NCI-H1105 (cell line): ENCODE measurements around the gene DNAJC6.
"Not testable (repeated sequence)": the region's sequence is repeated elsewhere in the genome, so short reads cannot be mapped to it uniquely, and the experiment has no call there.

ENCODE experiments used
- DNase-seq: peaks from one replicate; lab custom pipeline; 2025; lab: John Stamatoyannopoulos, UW

Gene DNAJC6

DNA sequence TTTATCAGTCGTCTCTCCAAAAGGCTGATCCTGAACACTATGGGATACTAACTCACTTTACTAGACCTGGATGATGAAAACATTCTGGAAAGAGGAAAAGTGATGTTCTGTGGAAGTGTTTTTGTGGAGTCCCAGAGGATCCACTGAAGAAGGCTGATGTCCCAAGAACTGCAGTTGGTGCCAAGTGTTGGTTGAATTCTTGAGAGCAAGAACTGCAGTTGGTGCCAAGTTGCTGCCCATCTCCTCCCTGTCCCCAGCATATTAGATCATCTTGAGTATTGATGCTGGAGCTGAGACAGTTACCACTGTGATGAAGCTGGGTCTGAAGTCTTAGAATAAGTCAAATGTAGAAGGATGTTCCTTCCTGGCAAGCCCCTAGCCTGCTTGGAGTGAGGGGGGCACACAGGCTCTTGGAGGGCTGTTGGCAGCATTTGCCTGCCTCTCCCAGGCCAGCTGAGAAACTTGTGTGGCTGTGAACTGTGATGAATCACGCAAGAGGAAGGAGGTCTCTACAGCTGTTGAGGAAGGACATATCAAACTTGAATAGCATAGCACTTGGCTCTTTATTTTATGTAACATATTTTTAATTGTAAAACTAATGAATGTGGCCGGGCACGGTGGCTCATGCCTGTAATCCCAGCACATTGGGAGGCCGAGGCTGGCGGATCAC, 48.1 kb downstream of the DNAJC6 start:
- DNase-seq: no peak

DNA sequence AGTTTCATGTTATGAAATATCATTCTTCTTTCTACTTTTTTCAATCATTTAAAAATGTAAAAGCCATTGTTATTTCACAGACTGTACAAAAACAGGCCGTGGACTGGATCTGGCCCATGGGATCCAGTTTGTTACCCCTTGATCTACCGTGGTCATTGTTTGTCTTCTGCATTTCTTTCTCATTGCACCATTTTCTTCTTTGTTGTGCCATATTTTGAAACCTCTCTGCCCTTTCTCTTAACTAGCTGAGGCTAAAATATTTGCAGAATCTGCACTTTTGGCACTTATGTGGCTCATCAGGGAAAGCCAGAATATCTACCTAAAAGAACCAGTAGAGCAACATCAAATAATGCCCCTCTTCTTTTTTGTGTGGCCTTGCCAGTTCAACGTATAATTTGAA, 50.5 kb downstream of the DNAJC6 start:
- DNase-seq: no peak

DNA sequence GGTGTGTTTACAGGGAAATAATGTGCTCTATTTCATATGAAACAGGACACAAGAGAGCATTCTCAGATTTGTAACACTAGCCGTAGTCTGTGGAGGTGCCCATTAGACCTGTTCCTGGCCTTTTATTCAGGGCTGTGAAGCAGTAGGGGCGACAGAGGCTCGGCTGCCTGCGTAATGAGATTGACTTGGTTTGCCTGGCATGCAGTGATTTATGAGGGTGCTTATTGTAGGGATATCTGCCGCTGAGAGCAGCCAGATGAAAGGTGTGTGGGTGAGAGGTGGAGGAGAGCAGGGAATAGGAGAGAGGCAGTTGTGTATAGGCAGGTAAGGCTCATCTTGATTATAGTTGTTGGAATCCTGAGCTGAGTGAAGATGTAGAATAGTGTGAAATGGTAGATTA, 51.3 kb downstream of the DNAJC6 start:
- no peak for DNase-seq

DNA sequence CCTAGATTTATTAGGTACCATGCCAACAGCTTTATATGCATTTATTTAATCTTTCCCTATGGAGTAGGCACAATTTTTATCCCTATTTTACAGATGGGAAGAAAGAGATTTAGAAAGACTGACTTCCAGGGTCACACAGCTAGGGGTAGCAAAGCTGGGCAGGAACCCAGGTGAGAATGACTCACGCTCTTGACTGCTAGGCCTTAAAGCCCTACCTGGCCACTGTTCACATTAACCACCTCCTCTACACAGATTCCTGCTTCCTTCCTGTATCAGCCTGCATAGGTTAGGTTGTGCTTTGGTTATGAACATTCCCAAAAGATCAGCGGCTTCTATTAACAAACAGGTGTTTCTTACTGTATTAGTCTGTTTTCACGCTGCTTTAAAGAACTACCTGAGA, 53.2 kb downstream of the DNAJC6 start:
- no peak for DNase-seq

DNA sequence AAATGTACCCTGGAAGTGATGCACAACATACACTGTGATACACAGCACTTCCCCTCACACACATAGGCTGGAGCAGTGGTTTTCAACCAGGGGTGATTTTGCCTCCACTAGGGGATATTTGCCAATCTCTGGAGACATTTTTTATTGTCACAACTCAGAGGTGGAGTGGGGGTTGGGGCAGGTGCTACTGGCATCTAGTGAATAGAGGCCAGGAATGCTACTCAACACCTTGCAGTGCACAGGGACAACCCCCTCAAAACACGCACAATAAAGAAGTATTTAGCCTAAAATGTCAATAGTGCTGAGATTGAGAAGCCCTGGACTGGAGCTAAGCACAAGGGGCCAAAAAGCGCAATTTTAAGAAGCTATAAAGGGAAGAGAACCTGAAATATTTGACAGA, 54.1 kb downstream of the DNAJC6 start:
- no peak for DNase-seq

DNA sequence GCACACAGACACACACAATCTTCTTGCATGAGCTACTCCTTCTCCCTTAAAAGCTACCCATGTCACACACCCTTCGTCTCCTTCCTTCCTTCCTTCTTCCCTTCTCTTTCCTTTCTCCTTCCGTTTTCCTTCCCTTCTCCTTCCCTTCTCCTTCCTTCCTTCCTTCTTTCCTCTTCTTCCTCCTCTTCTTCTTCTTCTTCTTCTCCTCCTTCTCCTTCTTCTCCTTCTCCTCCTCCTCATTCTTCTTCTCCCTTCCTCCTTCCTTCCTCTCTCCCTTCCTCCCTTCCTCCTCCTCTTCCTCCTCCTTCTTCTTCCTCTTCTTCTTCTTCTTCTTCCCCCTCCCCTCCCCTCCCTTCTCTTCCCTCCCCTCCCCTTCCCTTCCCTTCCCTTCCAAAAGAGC, 59.1 kb downstream of the DNAJC6 start:
- no peak for DNase-seq

DNA sequence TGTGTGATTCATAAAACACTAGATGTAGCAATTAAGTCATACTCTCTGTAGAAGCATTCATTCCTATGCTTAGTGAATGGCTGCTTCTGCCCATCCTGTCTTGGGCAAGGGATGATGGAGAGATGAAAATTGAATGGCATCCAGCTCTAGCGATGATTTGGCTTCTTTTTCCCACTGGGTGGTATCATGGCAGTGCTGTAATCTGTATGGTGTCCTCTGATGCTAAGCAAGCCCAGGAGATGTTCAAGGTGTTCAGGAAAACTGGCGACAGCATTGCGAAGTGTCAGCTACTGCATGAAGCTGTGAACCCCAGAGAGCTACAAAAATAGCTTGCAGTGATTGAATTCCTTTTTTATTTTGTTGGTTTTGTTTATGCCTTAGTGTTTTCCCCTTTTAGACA, 62.2 kb downstream of the DNAJC6 start:
- DNase-seq: peak; percentile 34

DNA sequence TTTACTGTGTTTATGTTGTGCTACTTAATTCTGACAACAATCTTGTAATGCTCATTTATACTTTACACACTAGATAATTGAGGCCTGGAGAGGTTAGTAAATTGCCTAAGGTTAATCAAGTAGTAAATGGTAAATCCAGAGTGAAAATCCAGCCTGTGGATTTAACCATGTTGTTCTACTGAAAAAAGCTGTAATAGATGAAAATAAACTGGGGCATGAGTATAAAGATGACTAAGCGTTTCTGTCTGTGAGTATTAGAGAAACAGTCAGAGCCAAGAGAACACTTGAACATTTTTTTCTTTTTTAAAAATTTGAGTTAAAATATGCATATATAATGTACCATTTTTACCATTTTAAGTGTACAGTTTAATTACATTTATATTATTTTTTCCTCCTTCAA, 63.2 kb downstream of the DNAJC6 start:
- no peak for DNase-seq

DNA sequence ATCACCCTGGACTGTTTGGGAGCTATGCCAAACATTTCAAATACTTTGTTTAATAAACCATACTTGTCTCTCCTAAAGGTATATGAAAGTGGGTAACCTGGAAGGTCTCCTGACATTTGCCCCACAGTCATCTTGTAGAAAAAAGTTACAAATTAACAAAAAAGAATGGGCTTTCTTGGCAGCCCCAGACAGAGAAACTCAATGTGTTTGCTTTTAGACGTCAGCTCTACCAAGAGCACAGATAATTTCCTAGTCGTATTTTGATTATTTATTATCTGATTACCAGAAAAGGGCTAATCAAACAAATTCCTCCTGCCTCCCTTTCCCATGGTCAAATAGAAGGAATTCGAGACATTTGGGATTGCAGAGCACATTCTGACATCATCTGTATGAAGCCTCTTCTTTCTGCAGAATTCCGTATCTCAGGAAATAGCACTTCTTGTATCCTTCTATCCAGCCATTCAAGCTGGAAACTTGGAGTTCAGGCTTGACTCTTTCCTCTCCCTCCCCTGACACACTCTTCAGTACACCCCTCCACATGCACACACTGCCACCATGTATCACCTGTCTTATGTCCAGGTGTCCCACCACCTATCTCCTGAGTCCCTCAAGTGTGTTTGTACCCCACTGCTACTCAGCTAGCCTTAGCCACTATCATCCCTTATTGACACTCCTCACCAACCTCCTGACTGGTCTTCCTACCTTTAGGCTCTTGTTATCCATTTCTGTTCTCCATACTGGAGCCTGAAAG, 68.3 kb downstream of the DNAJC6 start:
- DNase-seq: no peak

DNA sequence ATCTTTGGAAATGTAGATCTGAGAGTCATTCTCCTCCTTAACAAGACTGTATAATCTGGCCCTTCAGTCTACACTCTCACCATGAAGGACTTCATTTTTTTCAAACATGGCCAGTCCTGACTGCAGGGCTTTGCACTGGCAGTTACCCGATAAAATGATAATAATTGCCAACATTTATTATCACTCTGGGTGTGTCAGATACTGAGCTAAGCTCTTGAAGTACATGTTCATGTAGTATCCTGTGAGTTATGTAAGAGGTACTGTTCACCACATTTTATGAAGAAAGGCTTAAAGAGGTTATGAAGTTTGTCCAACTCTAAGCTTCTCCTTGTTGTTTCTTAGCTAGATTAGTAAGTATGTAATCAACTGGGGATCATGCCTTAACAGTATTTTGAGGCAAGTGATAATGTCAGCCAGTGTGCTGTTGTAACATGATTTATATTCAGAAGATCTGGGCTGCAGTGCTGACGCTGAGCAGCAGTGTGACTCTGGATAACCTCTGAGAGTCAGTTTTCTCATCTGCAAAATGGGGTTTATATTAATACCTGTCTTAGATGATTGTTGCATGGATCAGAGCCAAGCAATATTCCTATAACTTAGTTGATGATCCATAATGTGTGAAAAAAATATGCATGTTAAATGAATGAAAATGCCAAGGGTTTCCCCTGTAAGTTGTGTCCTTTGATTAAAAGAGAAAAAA, 69.1 kb downstream of the DNAJC6 start:
- DNase-seq: no peak

DNA sequence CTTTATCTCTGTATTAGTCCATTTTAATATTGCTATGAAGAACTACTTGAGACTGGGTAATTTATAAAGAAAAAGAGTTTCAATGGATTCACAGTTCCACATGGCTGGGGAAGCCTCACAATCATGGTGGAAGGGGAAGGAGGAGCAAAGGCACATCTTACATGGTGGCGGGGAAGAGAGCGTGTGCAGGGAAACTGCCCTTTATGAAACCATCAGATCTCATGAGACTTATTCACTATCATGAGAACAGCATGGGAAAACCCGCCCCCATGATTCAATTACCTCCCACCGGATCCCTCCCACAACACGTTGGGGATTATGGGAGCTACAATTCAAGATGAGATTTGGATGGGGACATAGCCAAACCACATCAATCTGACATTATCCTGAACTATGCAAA, 75.1 kb downstream of the DNAJC6 start:
- not testable (repeated sequence) for DNase-seq

DNA sequence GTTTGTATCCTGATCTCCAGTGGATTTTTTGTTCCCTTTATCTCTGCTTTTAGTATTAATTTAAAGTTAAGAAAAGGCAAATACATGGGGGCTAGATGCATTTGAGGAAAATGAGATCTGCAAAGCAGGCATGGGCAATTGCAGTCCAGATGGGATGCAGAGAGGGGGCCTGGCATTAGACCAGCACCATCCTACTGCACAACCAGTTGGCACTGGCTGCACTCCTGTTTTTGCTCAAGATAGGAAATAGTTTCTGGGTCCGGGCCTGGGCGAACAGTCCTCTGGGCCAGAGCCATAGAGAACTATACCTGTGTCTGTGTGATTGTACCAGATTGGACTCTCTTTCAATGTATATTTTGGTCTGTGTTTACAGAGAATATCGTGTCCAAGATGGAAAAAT, 77.1 kb downstream of the DNAJC6 start:
- DNase-seq: no peak

DNA sequence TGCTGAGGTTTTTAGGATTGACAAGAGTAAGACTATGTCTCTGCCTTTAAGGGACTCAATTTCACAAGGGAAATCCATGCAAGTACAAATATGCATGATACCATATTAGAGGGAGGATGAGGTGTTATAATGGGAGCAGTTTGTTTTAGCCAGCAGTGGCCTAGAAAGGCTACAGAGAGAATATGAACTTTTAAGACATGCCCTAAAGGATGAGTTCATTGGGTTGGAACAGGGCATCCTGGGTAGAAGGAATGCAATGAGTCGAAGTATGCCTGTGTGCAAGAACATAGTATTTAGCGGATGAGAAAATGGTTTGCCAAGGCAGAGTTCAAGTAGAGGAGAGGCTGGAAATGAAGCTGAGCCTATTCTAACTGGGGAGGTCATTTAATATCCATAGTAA, 78.5 kb downstream of the DNAJC6 start:
- no peak for DNase-seq

DNA sequence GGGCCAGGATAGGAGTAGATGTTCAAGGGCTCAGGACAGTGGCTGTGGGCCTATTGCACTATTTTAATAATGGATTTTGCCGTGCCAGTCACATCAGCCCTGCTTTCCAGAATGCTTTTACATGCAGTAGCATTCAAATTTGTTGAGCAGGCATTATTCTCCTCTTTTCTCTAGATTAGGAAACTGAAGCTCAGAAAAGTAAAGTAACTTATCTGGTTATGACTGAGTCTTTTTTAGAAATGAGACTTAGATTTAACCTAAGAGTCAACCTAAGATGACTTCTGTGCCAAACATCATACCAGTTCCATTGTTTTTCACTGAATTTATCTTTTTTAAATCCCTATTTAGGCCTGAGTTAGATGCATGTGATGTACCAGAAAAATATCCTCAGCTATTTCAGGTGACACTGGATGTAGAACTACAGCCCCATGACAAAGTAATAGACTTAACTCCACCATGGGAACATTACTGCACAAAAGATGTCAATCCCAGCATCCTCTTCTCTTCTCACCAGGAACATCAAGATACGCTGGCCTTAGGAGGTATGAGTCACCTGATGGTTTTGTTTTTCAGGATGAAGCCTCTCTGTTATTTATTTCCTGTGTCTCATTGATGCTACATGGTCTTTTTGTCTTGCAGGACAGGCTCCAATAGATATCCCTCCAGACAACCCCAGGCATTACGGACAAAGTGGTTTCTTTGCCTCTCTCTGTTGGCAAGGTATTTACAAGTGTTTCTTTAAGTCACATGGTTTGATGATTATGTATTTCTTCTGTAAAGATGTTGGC, 79.8 kb downstream of the DNAJC6 start:
- DNase-seq: no peak

DNA sequence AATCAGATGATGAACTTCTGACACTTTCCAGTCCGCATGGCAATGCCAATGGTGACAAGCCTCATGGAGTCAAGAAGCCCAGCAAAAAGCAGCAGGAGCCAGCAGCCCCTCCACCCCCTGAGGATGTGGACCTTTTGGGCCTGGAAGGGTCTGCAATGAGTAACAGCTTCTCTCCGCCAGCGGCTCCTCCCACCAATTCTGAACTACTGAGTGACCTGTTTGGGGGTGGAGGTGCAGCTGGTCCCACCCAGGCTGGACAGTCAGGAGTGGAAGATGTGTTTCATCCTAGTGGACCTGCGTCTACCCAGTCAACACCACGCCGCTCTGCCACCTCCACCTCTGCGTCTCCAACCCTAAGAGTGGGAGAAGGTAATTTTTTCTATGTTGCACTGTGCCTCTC, 83.2 kb downstream of the DNAJC6 start:
- DNase-seq: no peak

DNA sequence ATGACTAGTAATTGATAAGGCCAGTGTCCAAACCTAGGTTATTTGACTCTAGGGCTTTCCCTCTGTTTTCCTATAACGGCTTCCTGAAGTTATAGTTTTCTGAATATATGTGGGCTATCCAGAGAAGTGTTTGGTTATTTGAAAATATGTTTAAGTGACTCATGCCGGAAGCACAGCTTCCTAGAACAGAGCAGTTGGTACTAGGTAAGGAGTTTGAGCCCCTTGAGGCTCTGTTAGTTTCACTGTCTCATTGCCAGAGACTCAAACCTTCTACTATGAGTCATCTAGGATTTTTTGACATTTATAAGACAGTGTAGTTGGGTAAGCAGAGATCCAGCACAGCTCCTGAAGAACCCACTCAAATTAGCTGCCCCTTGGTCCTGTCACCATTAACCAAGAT, 84.0 kb downstream of the DNAJC6 start:
- DNase-seq: no peak

DNA sequence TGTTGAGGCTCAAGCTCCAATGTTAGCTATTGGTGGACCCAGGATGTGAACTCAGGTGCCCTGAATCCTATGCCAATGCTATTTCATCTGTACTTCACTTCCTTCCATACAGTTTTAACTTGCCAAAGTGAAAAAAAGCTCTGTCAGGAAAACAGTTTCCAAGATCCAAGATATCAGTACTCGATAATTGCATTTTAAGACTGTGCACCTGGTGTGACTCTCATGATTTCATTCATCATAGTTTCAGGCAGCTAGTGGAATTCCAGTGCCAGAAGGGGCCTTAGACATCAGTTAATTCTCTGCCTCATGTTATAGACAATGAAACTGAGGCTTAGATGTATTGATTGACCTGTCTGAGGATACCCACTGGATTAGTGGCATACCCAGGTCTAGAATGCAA, 84.6 kb downstream of the DNAJC6 start:
- DNase-seq: no peak

DNA sequence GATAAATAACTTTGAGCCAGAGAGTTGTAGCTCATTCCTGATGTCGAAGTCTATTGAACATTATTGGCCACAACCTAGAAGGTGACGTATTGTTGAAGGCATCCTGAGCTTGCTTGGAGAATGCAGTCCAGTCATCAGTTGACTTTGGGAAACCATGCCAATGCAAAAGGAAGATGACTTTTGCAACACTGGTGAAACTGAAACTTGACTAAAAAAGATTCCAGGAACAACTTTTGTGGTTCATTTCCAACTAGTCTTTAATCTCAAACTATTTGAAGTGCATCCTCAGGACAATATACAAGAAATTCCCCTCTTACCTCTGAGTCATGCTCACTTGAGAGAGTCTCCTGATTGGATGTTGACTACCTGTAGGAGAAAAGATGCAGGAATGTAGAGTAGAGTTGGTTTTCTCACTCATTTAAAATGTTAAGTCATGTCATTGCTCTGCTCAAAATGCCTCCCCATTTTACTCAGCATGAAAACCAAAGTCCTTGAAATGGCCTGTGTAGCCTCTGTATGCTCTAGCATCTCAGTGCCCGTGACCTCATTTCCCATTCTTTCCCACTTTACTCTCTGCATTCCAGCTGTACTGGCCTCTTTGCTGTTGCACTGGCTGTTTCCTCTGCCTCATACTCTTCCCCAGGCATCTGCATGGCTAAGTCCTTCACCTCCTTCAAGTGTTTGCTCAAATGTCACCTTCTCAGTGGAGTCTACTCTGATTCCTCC, 86.7 kb downstream of the DNAJC6 start:
- no peak for DNase-seq

DNA sequence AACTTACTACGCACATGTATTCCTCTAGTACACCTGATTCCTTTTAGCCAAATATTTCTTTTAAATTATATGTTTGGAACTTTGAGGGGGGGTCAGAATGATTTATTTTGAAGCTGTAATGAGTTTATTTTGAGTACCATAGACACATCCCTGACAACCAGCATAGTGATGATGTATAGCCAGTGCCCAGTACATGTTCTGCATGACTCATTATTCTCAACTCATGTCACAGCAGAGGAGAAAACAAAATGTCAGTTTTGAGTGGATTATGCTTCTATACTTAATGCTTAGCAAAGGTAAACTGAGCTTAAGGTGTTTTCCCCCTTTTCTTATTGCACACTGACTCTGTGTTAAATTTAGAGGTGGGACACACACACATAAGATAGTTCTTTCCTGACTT, 88.7 kb downstream of the DNAJC6 start:
- no peak for DNase-seq

DNA sequence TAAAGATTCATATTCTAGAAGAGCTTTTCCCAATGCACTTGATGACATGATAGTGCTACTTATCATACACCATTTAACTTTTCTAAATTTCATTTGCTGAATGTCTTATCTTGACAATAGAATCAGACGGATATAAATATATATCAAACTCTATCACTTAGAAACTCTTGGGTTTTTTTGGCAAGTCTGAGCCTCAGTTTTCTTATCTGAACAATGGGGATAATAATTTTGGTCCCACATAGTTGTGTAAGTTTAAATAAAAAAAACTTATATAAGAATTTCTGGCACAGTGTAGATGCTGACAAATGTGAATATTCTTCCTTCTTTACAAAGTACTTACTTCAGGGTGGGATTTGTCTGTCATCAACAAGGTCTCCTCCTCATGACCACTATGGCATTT, 89.7 kb downstream of the DNAJC6 start:
- no peak for DNase-seq

DNA sequence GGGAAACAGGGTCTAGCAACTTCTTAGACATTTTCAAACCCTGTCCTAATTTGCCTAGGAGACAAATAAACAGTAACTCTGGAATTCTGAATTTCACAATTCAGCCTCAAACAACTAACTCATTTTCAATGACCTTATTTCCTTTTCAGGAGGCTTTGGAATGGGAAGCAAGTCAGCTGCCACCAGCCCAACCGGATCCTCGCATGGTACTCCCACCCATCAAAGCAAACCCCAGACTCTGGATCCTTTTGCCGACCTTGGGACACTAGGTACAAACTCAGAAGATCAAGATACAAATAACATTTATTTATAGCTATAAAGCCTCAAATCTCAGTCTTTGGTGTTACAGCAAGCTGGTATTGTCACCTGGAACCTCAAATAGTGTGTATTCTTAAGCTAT, 92.3 kb downstream of the DNAJC6 start:
- no peak for DNase-seq

DNA sequence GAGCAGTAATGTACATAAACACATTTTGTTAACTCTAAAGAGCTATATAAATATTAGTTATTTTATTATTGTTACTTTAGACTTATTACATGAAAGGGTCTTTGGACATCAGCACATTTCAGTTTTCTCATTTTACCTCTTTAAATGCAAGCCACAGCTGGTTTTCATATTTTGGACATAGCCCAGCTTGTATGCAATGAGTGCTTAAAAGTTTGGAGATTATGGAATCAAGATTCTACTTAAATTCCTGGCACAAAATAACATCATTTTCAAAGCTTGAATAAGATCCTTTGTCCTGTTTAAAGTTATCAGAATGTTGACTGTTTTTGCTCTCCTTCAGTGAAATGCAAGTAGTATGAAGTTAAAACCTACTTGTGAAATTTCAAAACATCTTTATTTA, 95.6 kb downstream of the DNAJC6 start:
- no peak for DNase-seq
